ENCODE measurements around the gene DYNLT4. TPM values are rescaled to one million over a fixed set of nuclear protein-coding genes. Genes with fewer than 3 reads are reported as not detected.
A peak's percentile ranks its signal among the peaks of the same experiment; 100 is the strongest.

Gene DYNLT4
- total and polyA plus RNA-seq, 2 of the 13 experiments (the other 11 are each of a cell fraction or from before 2014, with no cell fraction given), result 0.77 TPM; not detected in 1

- 0 out of 2 replicates have a peak, but pooled peaks have one; percentile 55 for TF ChIP-seq ZNF749 (CRISPR knock-in tag; IDR thresholded peaks at IDR 0.05; ENCODE audit: borderline replicate concordance)
- no peak; the same call in 1 of the 2 replicates for TF ChIP-seq ZNF317 (CRISPR knock-in tag; IDR thresholded peaks at IDR 0.05)
- no peak for TF ChIP-seq ZSCAN31 (CRISPR knock-in tag; IDR thresholded peaks at IDR 0.05; ENCODE audit: low read depth)
- no peak for TF ChIP-seq ZNF512 (CRISPR knock-in tag; IDR thresholded peaks at IDR 0.05)
- 0 out of 2 replicates have a peak, but pooled peaks have one; percentile 63 for TF ChIP-seq ZNF331 (CRISPR knock-in tag; IDR thresholded peaks at IDR 0.05)
- no peak for TF ChIP-seq ATF1 (CRISPR knock-in tag; IDR thresholded peaks at IDR 0.05)
- TF ChIP-seq RAD51 (IDR thresholded peaks at IDR 0.05; ENCODE audit: borderline replicate concordance), result no peak
- TF ChIP-seq, protein P1, sequence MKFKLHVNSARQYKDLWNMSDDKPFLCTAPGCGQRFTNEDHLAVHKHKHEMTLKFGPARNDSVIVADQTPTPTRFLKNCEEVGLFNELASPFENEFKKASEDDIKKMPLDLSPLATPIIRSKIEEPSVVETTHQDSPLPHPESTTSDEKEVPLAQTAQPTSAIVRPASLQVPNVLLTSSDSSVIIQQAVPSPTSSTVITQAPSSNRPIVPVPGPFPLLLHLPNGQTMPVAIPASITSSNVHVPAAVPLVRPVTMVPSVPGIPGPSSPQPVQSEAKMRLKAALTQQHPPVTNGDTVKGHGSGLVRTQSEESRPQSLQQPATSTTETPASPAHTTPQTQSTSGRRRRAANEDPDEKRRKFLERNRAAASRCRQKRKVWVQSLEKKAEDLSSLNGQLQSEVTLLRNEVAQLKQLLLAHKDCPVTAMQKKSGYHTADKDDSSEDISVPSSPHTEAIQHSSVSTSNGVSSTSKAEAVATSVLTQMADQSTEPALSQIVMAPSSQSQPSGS (CRISPR knock-in tag; IDR thresholded peaks at IDR 0.05), result no peak
- TF ChIP-seq THAP11 (CRISPR knock-in tag; IDR thresholded peaks at IDR 0.05), result peak; percentile 66; the same call in 1 of the 2 replicates
- 0 out of 2 replicates have a peak, but pooled peaks have one; percentile 25 for TF ChIP-seq ZNF609 (CRISPR knock-in tag; IDR thresholded peaks at IDR 0.05; ENCODE audit: borderline replicate concordance)
- TF ChIP-seq PLSCR1 (CRISPR knock-in tag; IDR thresholded peaks at IDR 0.05; ENCODE audit: borderline replicate concordance), result no peak
- TF ChIP-seq GPN1 (CRISPR knock-in tag; IDR thresholded peaks at IDR 0.05; ENCODE audit: borderline replicate concordance), result no peak; the same call in 1 of the 2 replicates
- no peak for TF ChIP-seq KDM1A (CRISPR knock-in tag; IDR thresholded peaks at IDR 0.05)
- TF ChIP-seq, protein P2, sequence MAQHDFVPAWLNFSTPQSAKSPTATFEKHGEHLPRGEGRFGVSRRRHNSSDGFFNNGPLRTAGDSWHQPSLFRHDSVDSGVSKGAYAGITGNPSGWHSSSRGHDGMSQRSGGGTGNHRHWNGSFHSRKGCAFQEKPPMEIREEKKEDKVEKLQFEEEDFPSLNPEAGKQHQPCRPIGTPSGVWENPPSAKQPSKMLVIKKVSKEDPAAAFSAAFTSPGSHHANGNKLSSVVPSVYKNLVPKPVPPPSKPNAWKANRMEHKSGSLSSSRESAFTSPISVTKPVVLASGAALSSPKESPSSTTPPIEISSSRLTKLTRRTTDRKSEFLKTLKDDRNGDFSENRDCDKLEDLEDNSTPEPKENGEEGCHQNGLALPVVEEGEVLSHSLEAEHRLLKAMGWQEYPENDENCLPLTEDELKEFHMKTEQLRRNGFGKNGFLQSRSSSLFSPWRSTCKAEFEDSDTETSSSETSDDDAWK (CRISPR knock-in tag; IDR thresholded peaks at IDR 0.05), result no peak
- TF ChIP-seq ZNF556 (CRISPR knock-in tag; IDR thresholded peaks at IDR 0.05; ENCODE audit: borderline replicate concordance), result peak; percentile 32; the same call in 1 of the 2 replicates
- no peak for TF ChIP-seq ZNF180 (CRISPR knock-in tag; IDR thresholded peaks at IDR 0.05; ENCODE audit: borderline replicate concordance, low read depth)
These were observed 22.8 kb downstream of the DYNLT4 start (continued) for GRCh38 chr1:44784094-44785028.
